NCI-H1417 (cell line): ENCODE results near the gene NR3C2.
A peak's percentile ranks its signal among the peaks of the same experiment; 100 is the strongest.
"Not testable (repeated sequence)": the region's sequence is repeated elsewhere in the genome, so short reads cannot be mapped to it uniquely, and the experiment has no call there.

Source experiments
- DNase-seq, 3 experiments: peaks; one replicate each; lab custom pipeline; 2025; lab: John Stamatoyannopoulos, UW

NR3C2 gene

GRCh38 chr4:148369919-148370318 is 72.3 kb downstream of the NR3C2 start:
- no peak for DNase-seq

- DNase-seq, result no peak
Observed at GRCh38 chr4:148367756-148368155, 74.5 kb downstream of the NR3C2 start.

GRCh38 chr4:148366251-148366650 is 76.0 kb downstream of the NR3C2 start:
- DNase-seq, result peak in 1 of 3 experiments; percentile 1

GRCh38 chr4:148364525-148364924 is 77.7 kb downstream of the NR3C2 start:
- no peak for DNase-seq

- DNase-seq, result no peak
Observed at GRCh38 chr4:148359769-148360168, 82.4 kb downstream of the NR3C2 start.

- peak in 1 of 3 experiments; percentile 9 for DNase-seq
Observed at GRCh38 chr4:148355442-148356123, 86.6 kb downstream of the NR3C2 start.

- DNase-seq, result no peak
Observed at GRCh38 chr4:148354186-148354585, 88.0 kb downstream of the NR3C2 start.

GRCh38 chr4:148353571-148353970 is 88.6 kb downstream of the NR3C2 start:
- no peak for DNase-seq

GRCh38 chr4:148349153-148349552 is 93.1 kb downstream of the NR3C2 start:
- DNase-seq, result no peak

GRCh38 chr4:148346657-148347056 is 95.6 kb downstream of the NR3C2 start:
- DNase-seq, result no peak

GRCh38 chr4:148345509-148345908 is 96.7 kb downstream of the NR3C2 start:
- no peak for DNase-seq

GRCh38 chr4:148344941-148345340 is 97.3 kb downstream of the NR3C2 start:
- DNase-seq, result no peak

- DNase-seq, result peak in 2 of 3 experiments; percentile 14 to 75
Observed at GRCh38 chr4:148344352-148344751, 97.9 kb downstream of the NR3C2 start.

GRCh38 chr4:148341980-148342800 is 100.0 kb downstream of the NR3C2 start:
- DNase-seq, result no peak

GRCh38 chr4:148335133-148335532 is 107.1 kb downstream of the NR3C2 start:
- no peak for DNase-seq

- DNase-seq, result no peak
Observed at GRCh38 chr4:148333265-148333664, 108.9 kb downstream of the NR3C2 start.

- DNase-seq, result no peak
Observed at GRCh38 chr4:148332486-148332885, 109.7 kb downstream of the NR3C2 start.

- DNase-seq, result no peak
Observed at GRCh38 chr4:148330724-148331123, 111.5 kb downstream of the NR3C2 start.

GRCh38 chr4:148330161-148330560 is 112.1 kb downstream of the NR3C2 start:
- DNase-seq, result no peak

- DNase-seq, result no peak
Observed at GRCh38 chr4:148329751-148330150, 112.5 kb downstream of the NR3C2 start.

- no peak for DNase-seq
Observed at GRCh38 chr4:148327683-148328082, 114.5 kb downstream of the NR3C2 start.

- not testable (repeated sequence) for DNase-seq
Observed at GRCh38 chr4:148323316-148323715, 118.9 kb downstream of the NR3C2 start.

GRCh38 chr4:148315049-148315448 is 127.2 kb downstream of the NR3C2 start:
- no peak for DNase-seq
